HepG2 (cell line): ENCODE data around the gene VPS37B. TPM values are rescaled to one million over a fixed set of nuclear protein-coding genes. Genes with fewer than 3 reads are reported as not detected.

Experiments used
- ATAC-seq: fragments of 200-7000 bp; cut with Tn5 transposase; 3 replicates; pipeline ENCODE4 v1.9.1; 2020; ENCODE audit warnings: mild to moderate bottlenecking, moderate library complexity
- BruUV-seq: library from RNA; stranded (reverse); fragments of 400-500 nt; replicated peaks from 2 replicates; lab custom pipeline; 2021; lab: Mats Ljungman, UMichigan
- CTCF ChIA-PET: fragments of 300-600 bp; formaldehyde crosslinking; extraction: SDS; loops from one replicate; lab custom pipeline; 2021; ENCODE audit warnings: low total read pairs, inconsistent platforms, low intra/inter-chr PET ratio; lab: Yijun Ruan, JAX
- POLR2A ChIA-PET: fragments of 350-600 bp; sonication (Branson Sonifier 250); formaldehyde crosslinking; loops from one replicate; lab custom pipeline; 2020; ENCODE audit warnings: antibody characterized with exemption, inconsistent platforms; lab: Yijun Ruan, JAX
- DNase-seq: peaks from one replicate; pipeline ENCODE4 v3.0.0-alpha.2; 2015; ENCODE audit warnings: low spot score
- FAIRE-seq: peaks from 3 replicates; lab custom pipeline; 2011; peaks lifted over from hg19 to GRCh38; lab: Jason Lieb, UNC
- H2AFZ ChIP-seq: one replicate; pipeline ENCODE4 v1.6.1; 2011; ENCODE audit warnings: low read length, inconsistent platforms
- H3K27ac ChIP-seq: fragments of 300-600 bp; 3 replicates; pipeline ENCODE4 v1.8.0; 2011; ENCODE audit warnings: mixed run types, mild to moderate bottlenecking, mixed read lengths, low read length, inconsistent platforms; ENCODE audit not compliant: insufficient read depth; ENCODE audit errors: extremely low read length
- H3K27me3 ChIP-seq, 2 experiments: fragments of 200-600 bp in 1 of 2; 2 replicates in 1 of 2; 3 replicates in 1 of 2; pipeline versions ENCODE4 v1.6.0 to v1.8.0; 2011; ENCODE audit warnings: low read length in 2 of 2, mild to moderate bottlenecking in 2 of 2, moderate library complexity in 2 of 2, inconsistent platforms in 1 of 2; ENCODE audit not compliant: insufficient read depth in 2 of 2, control insufficient read depth in 1 of 2
- H3K36me3 ChIP-seq, 2 experiments: fragments of 200-600 bp in 1 of 2; replicated peaks in 1 of 2; 2 replicates in 1 of 2; 3 replicates in 1 of 2; pipeline versions ENCODE4 v1.5.1 to v1.8.0; 2011; ENCODE audit warnings: low read length in 2 of 2, inconsistent platforms in 1 of 2; ENCODE audit not compliant: insufficient read depth in 2 of 2, control insufficient read depth in 1 of 2
- H3K4me1 ChIP-seq: 2 replicates; pipeline ENCODE4 v1.5.1; 2012; ENCODE audit warnings: low read length, inconsistent platforms; ENCODE audit not compliant: insufficient read depth
- H3K4me2 ChIP-seq: 2 replicates; pipeline ENCODE4 v1.6.0; 2011; ENCODE audit warnings: low read depth, low read length, inconsistent platforms
- H3K4me3 ChIP-seq, 3 experiments: fragments of 200-600 bp in 1 of 3; sonication (generic), shearing (Covaris generic) in 1 of 3; replicated peaks in 1 of 3; 2 replicates each; pipeline ENCODE4 v1.5.1; 2011 to 2016; ENCODE audit warnings: low read length in 3 of 3, inconsistent platforms in 2 of 3, low read depth in 2 of 3, mild to moderate bottlenecking in 2 of 3, control low read depth in 1 of 3, mixed read lengths in 1 of 3; ENCODE audit not compliant: insufficient read depth in 1 of 3
- H3K79me2 ChIP-seq: one replicate; pipeline ENCODE4 v1.6.1; 2011; ENCODE audit warnings: low read length, inconsistent platforms; ENCODE audit not compliant: insufficient read depth
- H3K9ac ChIP-seq: 2 replicates; pipeline ENCODE4 v1.6.0; 2011; ENCODE audit warnings: mild to moderate bottlenecking, low read depth, low read length, inconsistent platforms; ENCODE audit not compliant: insufficient read depth
- H3K9me3 ChIP-seq: 2 replicates; pipeline ENCODE4 v1.5.1; 2012; ENCODE audit warnings: mild to moderate bottlenecking, low read length
- H4K20me1 ChIP-seq: 2 replicates; pipeline ENCODE4 v1.6.0; 2011; ENCODE audit warnings: inconsistent platforms, mild to moderate bottlenecking, low read length, moderate library complexity; ENCODE audit not compliant: insufficient read depth
- ATF5 ChIP-seq: sonication (generic); formaldehyde crosslinking; IDR thresholded peaks from 2 replicates; pipeline ENCODE4 v1.4.0; 2020; ENCODE audit warnings: mild to moderate bottlenecking, low read depth, missing genetic modification reagents
- BRF2 ChIP-seq: sonication (generic); formaldehyde crosslinking; IDR thresholded peaks from 2 replicates; pipeline ENCODE4 v1.8.1; 2022; ENCODE audit warnings: mild to moderate bottlenecking, missing genetic modification reagents
- CHCHD3 ChIP-seq: sonication (generic); formaldehyde crosslinking; IDR thresholded peaks from 2 replicates; pipeline ENCODE4 v1.8.0; 2022; ENCODE audit warnings: mild to moderate bottlenecking, missing genetic modification reagents, moderate library complexity
- HMGA1 ChIP-seq: sonication (generic); formaldehyde crosslinking; conservative IDR thresholded peaks from 2 replicates; pipeline ENCODE4 v1.4.0; 2020; ENCODE audit warnings: missing genetic modification reagents
- NFAT5 ChIP-seq: sonication (generic); formaldehyde crosslinking; IDR thresholded peaks from 2 replicates; pipeline ENCODE4 v1.4.0; 2020; ENCODE audit warnings: missing genetic modification reagents
- SMAD1 ChIP-seq: sonication (generic); formaldehyde crosslinking; IDR thresholded peaks from 2 replicates; pipeline ENCODE4 v1.4.0; 2020; ENCODE audit warnings: missing genetic modification reagents, low read depth, mild to moderate bottlenecking, borderline replicate concordance
- ZNF512B ChIP-seq: sonication (generic); formaldehyde crosslinking; IDR thresholded peaks from 2 replicates; pipeline ENCODE4 v1.5.1; 2020; ENCODE audit warnings: missing genetic modification reagents, mild to moderate bottlenecking, borderline replicate concordance
- ZNF709 ChIP-seq: sonication (generic); formaldehyde crosslinking; IDR thresholded peaks from 2 replicates; pipeline ENCODE4 v1.5.0; 2020; ENCODE audit warnings: mild to moderate bottlenecking, missing genetic modification reagents
- ZNF784 ChIP-seq: sonication (generic); formaldehyde crosslinking; IDR thresholded peaks from 2 replicates; pipeline ENCODE4 v1.5.1; 2020; ENCODE audit warnings: missing genetic modification reagents, mild to moderate bottlenecking, borderline replicate concordance
- WGBS: methylation state at CpG from one replicate; pipeline ENCODE4 v1.1.6; 2017; ENCODE audit warnings: low lambda C conversion rate; 5-methylcytosine and 5-hydroxymethylcytosine counted together
- in situ Hi-C: cut with HindIII; loops from 2 replicates; pipeline ENCODE4 v1.10.0; 2017; ENCODE audit warnings: low pct_unique_long_range_greater_than_20kb; ENCODE audit not compliant: extremely low pct_ligation_motif_present
- intact Hi-C: fragments of 100-400 bp; cut with micrococcal nuclease; formaldehyde crosslinking; loops from one replicate; pipeline ENCODE4 v1.10.0; 2022; ENCODE audit not compliant: unreplicated experiment
- polyA plus RNA-seq, 8 experiments: library from polyadenylated mRNA; depleted of rRNA in 3 of 8; stranded (reverse) in 7 of 8; unstranded in 1 of 8; fragments of >200 nt; fragmentation: Illumina TruSeq in 4 of 8; extraction: Trizol in 4 of 8; gene quantifications; 2 replicates each; pipeline versions ENCODE4 v1.2.1 to v1.2.3, GENCODE V29; 2011 to 2016; ENCODE audit warnings: low read depth in 4 of 8, missing spikeins in 1 of 8, mixed read lengths in 1 of 8; ENCODE audit not compliant: insufficient read depth in 1 of 8
- total RNA-seq, 5 experiments: library from RNA; depleted of rRNA; stranded (reverse); fragments of >200 nt; fragmentation: Illumina TruSeq; extraction: Trizol; gene quantifications; 2 replicates each; pipeline ENCODE4 v1.2.3, GENCODE V29; 2016; ENCODE audit warnings: low read depth in 1 of 5

Gene VPS37B
- total and polyA plus RNA-seq, 2 of the 13 experiments (the other 11 are each of a cell fraction or from before 2014, with no cell fraction given), result 4.6 to 5.3 TPM

- no peak for TF ChIP-seq ZNF709 (CRISPR knock-in tag)
- TF ChIP-seq, all 625 proteins: peak for 0
Measured at GRCh38 chr12:122847516-122847836, 48.4 kb downstream of the VPS37B start (continued).

GRCh38 chr12:122846622-122847515 is 49.1 kb downstream of the VPS37B start:
- ATAC-seq (no peak), DNase-seq (no peak), FAIRE-seq (no peak)
- H3K36me3 ChIP-seq, result 0 out of 5 replicates have a peak, but pooled peaks cover 0 to 9% of the 10 kb centered on the region in 2 experiments
- in situ Hi-C loops (no loop called here), intact Hi-C loops (no loop called here)
- H3K9ac ChIP-seq, result no peak overlapping the region
- H3K9me3 ChIP-seq, result no peaks in the 10 kb centered on the region
- TF ChIP-seq BRF2 (no peak), ZNF784 (no peak), SMAD1 (CRISPR knock-in tag) (no peak), HMGA1 (CRISPR knock-in tag) (no peak), ZNF512B (CRISPR knock-in tag) (no peak), ATF5 (CRISPR knock-in tag) (no peak), NFAT5 (CRISPR knock-in tag) (no peak), CHCHD3 (CRISPR knock-in tag) (no peak)
- H2AFZ ChIP-seq, result no peak overlapping the region
- peaks cover 30% of the 10 kb centered on the region for H3K4me1 ChIP-seq
- 100% methylated on average over 2 of the region's 27 CpGs for WGBS
- no TSS peak for BruUV-seq
- no peaks in the 10 kb centered on the region for H3K27me3 ChIP-seq
- H3K79me2 ChIP-seq, result peaks cover 10% of the 10 kb centered on the region
- no peak overlapping the region for H3K27ac ChIP-seq
- peaks cover 8% of the 10 kb centered on the region; the same call in 1 of the 2 replicates for H4K20me1 ChIP-seq
- no peak overlapping the region for H3K4me3 ChIP-seq
- H3K4me2 ChIP-seq, result no peak overlapping the region
- CTCF ChIA-PET, result no interaction called here
- POLR2A ChIA-PET, result no interaction called here
